ENCODE measurements around the gene EYS.

Gene EYS

DNA sequence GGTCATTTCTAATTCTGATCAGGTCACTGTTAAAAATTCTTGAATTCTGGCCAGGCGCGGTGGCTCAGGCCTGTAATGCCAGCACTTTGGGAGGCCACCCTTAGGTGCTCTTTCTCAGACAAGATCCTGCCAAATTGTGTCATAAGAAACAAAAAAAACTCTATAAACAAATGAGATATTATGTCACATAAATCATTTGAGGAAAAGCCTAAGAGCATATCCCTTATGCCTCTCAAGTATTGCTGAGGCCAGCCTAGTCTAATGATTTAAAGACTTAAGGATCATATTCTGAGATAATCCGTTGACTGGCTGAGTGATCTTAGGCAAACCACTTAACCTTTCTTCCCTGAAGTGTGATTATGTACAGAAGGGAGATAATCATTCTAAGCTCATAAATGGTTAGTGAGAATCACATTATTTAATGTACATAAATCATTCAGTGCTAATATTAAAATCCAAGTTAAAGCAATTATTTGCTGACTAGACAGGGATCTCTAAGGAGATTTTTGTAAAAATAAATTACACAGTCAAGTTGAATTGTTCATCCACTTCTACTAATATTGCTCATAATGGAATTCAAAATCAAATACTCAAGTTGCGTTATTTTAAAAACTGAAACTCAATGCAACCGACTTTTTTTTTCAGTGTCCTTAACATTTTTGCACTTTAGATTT is 1706.1 kb downstream of the EYS start:
- Histone ChIP-seq H3K4me3 (no peak overlapping the region), H3K27ac (no peak overlapping the region)
- TF ChIP-seq, protein P1, sequence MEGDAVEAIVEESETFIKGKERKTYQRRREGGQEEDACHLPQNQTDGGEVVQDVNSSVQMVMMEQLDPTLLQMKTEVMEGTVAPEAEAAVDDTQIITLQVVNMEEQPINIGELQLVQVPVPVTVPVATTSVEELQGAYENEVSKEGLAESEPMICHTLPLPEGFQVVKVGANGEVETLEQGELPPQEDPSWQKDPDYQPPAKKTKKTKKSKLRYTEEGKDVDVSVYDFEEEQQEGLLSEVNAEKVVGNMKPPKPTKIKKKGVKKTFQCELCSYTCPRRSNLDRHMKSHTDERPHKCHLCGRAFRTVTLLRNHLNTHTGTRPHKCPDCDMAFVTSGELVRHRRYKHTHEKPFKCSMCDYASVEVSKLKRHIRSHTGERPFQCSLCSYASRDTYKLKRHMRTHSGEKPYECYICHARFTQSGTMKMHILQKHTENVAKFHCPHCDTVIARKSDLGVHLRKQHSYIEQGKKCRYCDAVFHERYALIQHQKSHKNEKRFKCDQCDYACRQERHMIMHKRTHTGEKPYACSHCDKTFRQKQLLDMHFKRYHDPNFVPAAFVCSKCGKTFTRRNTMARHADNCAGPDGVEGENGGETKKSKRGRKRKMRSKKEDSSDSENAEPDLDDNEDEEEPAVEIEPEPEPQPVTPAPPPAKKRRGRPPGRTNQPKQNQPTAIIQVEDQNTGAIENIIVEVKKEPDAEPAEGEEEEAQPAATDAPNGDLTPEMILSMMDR (IDR thresholded peaks at IDR 0.05), result no peak
- no peak for DNase-seq (ENCODE audit: low spot score)

DNA sequence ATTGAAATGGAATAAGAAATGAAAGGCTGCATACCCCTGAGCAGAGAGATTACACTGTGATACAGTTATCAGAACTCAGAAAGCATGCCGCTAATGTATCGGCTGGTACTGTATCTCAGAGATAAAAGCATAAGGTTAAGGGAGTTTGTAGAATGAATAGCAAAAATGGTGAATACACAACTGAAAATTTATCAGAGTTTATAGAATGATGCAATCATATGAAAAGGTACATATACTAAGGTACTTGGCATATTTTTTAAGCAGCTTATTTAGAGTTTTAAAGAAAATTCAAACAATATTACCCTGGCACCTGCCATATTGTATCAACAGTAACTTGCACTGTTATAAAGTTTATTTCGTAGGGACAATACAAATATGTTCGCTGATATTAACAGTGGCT is 1707.4 kb downstream of the EYS start:
- DNase-seq (ENCODE audit: low spot score), result no peak
- TF ChIP-seq, protein P1 (IDR thresholded peaks at IDR 0.05), result no peak
- Histone ChIP-seq H3K4me3 (no peak overlapping the region), H3K27ac (no peak overlapping the region)

DNA sequence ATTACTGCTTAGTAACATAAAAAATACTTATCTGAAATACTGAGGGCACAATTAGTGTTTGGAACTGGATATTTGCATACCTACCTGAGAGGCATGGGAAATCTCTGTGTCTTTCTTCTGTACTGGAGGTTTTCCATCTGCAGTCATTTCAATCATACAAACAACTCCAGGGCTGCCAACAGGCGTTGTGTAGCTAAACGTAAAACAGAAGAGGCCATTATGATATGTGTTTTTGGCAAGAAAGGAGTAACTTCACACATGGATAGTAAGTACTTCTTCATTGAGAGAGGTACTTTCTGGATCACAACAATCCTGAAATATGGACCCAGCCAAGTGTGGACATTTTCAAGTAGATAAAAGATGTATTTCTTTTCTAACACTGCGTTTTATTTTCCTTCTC is 1708.0 kb downstream of the EYS start:
- TF ChIP-seq, protein P1 (IDR thresholded peaks at IDR 0.05), result no peak
- Histone ChIP-seq H3K4me3 (no peak overlapping the region), H3K27ac (no peak overlapping the region)
- DNase-seq (ENCODE audit: low spot score), result no peak

DNA sequence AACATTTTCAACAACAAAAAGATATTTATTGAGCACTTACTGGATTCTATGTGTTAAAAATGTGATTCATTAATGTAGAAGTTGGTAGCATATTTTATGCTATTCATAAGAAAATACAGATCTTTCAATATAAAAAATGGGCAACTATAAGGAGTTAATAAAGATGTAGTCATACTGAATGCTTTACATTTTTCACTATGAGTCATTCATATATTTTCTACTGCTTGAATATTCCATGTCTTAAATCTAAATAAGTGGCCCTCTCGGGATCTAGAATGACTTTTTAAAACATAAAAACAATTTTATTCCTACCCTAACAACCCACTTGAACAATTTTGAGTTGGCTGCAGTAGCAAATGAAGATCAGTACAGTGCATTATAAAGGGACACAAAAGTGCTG is 1709.3 kb downstream of the EYS start:
- TF ChIP-seq, protein P1 (IDR thresholded peaks at IDR 0.05), result no peak
- no peak overlapping the region for H3K4me3 ChIP-seq
- no peak overlapping the region for H3K27ac ChIP-seq
- DNase-seq (ENCODE audit: low spot score), result no peak

DNA sequence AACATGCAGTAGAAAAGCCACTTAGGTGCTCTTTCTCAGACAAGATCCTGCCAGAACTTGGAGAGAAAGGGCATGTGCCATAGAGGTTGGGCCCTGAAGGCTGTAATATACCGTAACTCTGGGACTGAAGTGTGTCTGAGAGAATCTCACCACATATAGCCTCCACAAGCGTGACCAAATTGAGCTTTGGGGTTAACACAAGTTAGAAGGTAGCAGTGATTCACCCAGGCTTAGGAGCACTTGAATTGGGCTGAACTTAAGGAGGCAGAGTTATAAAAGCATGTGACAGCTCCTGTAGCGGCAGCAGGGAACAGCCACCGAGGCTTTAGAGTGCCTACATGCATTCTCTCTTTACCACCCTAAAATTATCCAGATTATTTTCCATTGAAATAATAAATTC is 1709.8 kb downstream of the EYS start:
- H3K4me3 ChIP-seq, result no peak overlapping the region
- no peak overlapping the region for H3K27ac ChIP-seq
- DNase-seq (ENCODE audit: low spot score), result no peak
- TF ChIP-seq, protein P1 (IDR thresholded peaks at IDR 0.05), result no peak

DNA sequence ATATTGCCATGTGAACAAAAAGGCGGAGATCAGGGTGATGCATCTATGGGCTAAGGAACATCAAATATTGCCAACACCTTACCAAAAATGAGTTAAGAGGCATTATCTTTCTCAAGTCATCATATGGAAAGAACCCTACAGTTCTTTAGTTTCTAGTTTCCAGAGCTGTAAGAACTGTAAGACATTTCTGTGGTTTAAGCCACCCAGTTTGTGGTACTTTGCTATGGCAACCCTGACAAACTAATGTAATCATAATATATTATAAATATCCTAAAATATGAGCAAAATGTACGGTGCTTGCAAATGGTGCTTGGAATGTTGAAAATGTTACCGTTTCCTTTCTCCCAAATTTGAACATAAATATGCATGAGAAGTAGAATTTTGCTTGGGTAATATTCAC is 1721.8 kb downstream of the EYS start:
- TF ChIP-seq, protein P1 (IDR thresholded peaks at IDR 0.05), result no peak
- DNase-seq (ENCODE audit: low spot score), result no peak
- Histone ChIP-seq H3K4me3 (no peak overlapping the region), H3K27ac (no peak overlapping the region)

DNA sequence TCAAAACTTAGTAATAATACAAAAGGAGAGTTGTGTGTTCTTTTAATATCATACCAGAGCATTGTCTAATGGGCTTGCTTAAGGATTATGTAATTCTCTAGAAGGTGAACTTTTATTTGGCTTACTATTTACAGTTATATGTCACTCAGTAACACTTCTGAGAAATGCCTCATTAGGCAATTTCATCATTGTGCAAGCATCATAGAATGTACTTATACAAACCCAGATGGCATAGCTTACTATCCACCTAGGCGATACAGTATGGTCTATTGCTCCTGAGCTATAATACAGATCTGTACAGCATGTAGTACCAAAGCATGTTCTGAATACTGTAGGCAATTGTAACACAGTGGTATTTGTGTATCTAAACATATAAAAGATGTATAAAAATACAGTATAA is 1731.3 kb downstream of the EYS start:
- H3K27ac ChIP-seq, result no peak overlapping the region
- no peak overlapping the region for H3K4me3 ChIP-seq
- DNase-seq (ENCODE audit: low spot score), result no peak
- TF ChIP-seq, protein P1 (IDR thresholded peaks at IDR 0.05), result no peak
